Pericardium fibroblast (primary cell): Measurements from ENCODE around the gene EIF3J. TPM values are rescaled to one million over a fixed set of nuclear protein-coding genes. Genes with fewer than 3 reads are reported as not detected.

Source experiments
- total RNA-seq: library from RNA; depleted of rRNA; stranded (reverse); fragments of >200 nt; gene quantifications from 2 replicates; pipeline ENCODE4 v1.2.3, GENCODE V29; 2015

Gene EIF3J
- total RNA-seq = 29.3 and 38.0 TPM in 2 replicates

GRCh38 chr15:44536962-44537734, at the start of gene EIF3J:
Gene EIF3J, plus strand, starts transcription at chr15:44537147. Its CDS starts 48 bp downstream, at chr15:44537195.

Other genes starting within 250 kb of the EIF3J start
- gene GOLM2, start 248.4 kb upstream of the EIF3J start, total RNA-seq = 60.9 and 88.6 TPM in 2 replicates
- gene CTDSPL2, start 109.5 kb upstream of the EIF3J start, total RNA-seq = 29.0 and 50.1 TPM in 2 replicates
- 23.3 and 40.1 TPM in 2 replicates for gene SPG11, start 126.5 kb downstream of the EIF3J start, total RNA-seq
- not detected in 2 replicates for gene PATL2, start 174.2 kb downstream of the EIF3J start, total RNA-seq
- 1,811 and 2,405 TPM in 2 replicates for gene B2M, start 174.4 kb downstream of the EIF3J start, total RNA-seq
- 4.0 and 5.4 TPM in 2 replicates for gene TRIM69, start 199.4 kb downstream of the EIF3J start, total RNA-seq